K562 (cell line): ENCODE data around the gene LY6G6D. TPM values are rescaled to one million over a fixed set of nuclear protein-coding genes. Genes with fewer than 3 reads are reported as not detected.

Experiments used
- ATAC-seq: fragments of 200-7000 bp; cut with Tn5 transposase; 3 replicates; pipeline ENCODE4 v1.9.1; 2020; ENCODE audit warnings: moderate library complexity
- BruUV-seq: library from RNA; stranded (reverse); fragments of 400-500 nt; replicated peaks from 2 replicates; lab custom pipeline; 2021; lab: Mats Ljungman, UMichigan
- CTCF ChIA-PET: fragments of 300-600 bp; formaldehyde crosslinking; extraction: SDS; loops from one replicate; lab custom pipeline; 2021; ENCODE audit warnings: low intra/inter-chr PET ratio; lab: Yijun Ruan, JAX
- POLR2A ChIA-PET: fragments of 300-600, 350-650 bp; sonication (Branson Sonifier 250); formaldehyde crosslinking; extraction: SDS; loops from one replicate; lab custom pipeline; 2021; ENCODE audit warnings: antibody characterized with exemption, inconsistent platforms; lab: Yijun Ruan, JAX
- DNase-seq, 4 experiments: peaks; one replicate each; pipeline versions ENCODE4 v3.0.0 to v3.0.0-alpha.2; 2011 to 2018; ENCODE audit warnings: low spot score in 3 of 4, mixed read lengths in 3 of 4; ENCODE audit errors: extremely low read depth in 1 of 4
- FAIRE-seq: peaks from 2 replicates; lab custom pipeline; 2011; peaks lifted over from hg19 to GRCh38; lab: Jason Lieb, UNC
- H2AFZ ChIP-seq: 2 replicates; pipeline ENCODE4 v1.6.0; 2011; ENCODE audit warnings: low read depth, low read length, control low read depth, inconsistent platforms
- H3K27ac ChIP-seq: fragments of 200-600 bp; 3 replicates; pipeline ENCODE4 v1.8.0; 2011; ENCODE audit warnings: low read depth, mild to moderate bottlenecking, control low read depth, inconsistent platforms, low read length, moderate library complexity, mixed read lengths; ENCODE audit errors: extremely low read depth
- H3K27me3 ChIP-seq, 2 experiments: fragments of 300-600 bp in 1 of 2; 2 replicates in 1 of 2; 3 replicates in 1 of 2; pipeline versions ENCODE4 v1.6.0 to v1.8.0; 2011; ENCODE audit warnings: inconsistent platforms in 2 of 2, low read length in 2 of 2, mild to moderate bottlenecking in 1 of 2, mixed read lengths in 1 of 2, moderate library complexity in 1 of 2; ENCODE audit not compliant: control insufficient read depth in 2 of 2, insufficient read depth in 2 of 2
- H3K36me3 ChIP-seq: fragments of 300-600 bp; 3 replicates; pipeline ENCODE4 v1.8.0; 2011; ENCODE audit warnings: mild to moderate bottlenecking, low read length, inconsistent platforms; ENCODE audit not compliant: control insufficient read depth, insufficient read depth
- H3K4me1 ChIP-seq, 2 experiments: fragments of 200-600 bp in 1 of 2; replicated peaks in 1 of 2; 2 replicates in 1 of 2; 3 replicates in 1 of 2; pipeline versions ENCODE4 v1.5.1 to v1.8.0; 2011; ENCODE audit warnings: inconsistent platforms in 2 of 2, low read length in 2 of 2, mild to moderate bottlenecking in 1 of 2, mixed read lengths in 1 of 2, moderate library complexity in 1 of 2; ENCODE audit not compliant: control insufficient read depth in 2 of 2, insufficient read depth in 2 of 2
- H3K4me2 ChIP-seq: 2 replicates; pipeline ENCODE4 v1.6.1; 2011; ENCODE audit warnings: low read length, control low read depth, inconsistent platforms, mixed read lengths; ENCODE audit not compliant: insufficient read depth
- H3K4me3 ChIP-seq: fragments of 200-600 bp; sonication (generic), shearing (Covaris generic); 2 replicates; pipeline ENCODE4 v1.5.1; 2016; ENCODE audit warnings: control low read depth, inconsistent platforms
- H3K79me2 ChIP-seq: fragments of 200-600 bp; 3 replicates; pipeline ENCODE4 v1.8.0; 2011; ENCODE audit warnings: low read length, inconsistent platforms; ENCODE audit not compliant: control insufficient read depth, insufficient read depth
- H3K9ac ChIP-seq, 2 experiments: 2 replicates each; pipeline versions ENCODE4 v1.6.0 to v1.6.1; 2011; ENCODE audit warnings: low read depth in 2 of 2, low read length in 2 of 2, control low read depth in 1 of 2, inconsistent platforms in 1 of 2, mild to moderate bottlenecking in 1 of 2, mixed read lengths in 1 of 2; ENCODE audit not compliant: insufficient read depth in 1 of 2
- H3K9me1 ChIP-seq: one replicate; pipeline ENCODE4 v1.6.0; 2011; ENCODE audit warnings: inconsistent platforms, mild to moderate bottlenecking, low read length, moderate library complexity; ENCODE audit not compliant: control insufficient read depth, insufficient read depth
- H3K9me3 ChIP-seq: replicated peaks from 2 replicates; pipeline ENCODE4 v1.5.1; 2011; ENCODE audit warnings: low read depth, low read length, inconsistent platforms; ENCODE audit not compliant: control insufficient read depth, insufficient read depth
- H4K20me1 ChIP-seq: replicated peaks from 2 replicates; pipeline ENCODE4 v1.6.1; 2011; ENCODE audit warnings: low read length, inconsistent platforms, mixed read lengths; ENCODE audit not compliant: control insufficient read depth, insufficient read depth
- BRCA1 ChIP-seq, 2 experiments: fragments of 450-650 bp in 1 of 2; sonication (generic) in 1 of 2; formaldehyde crosslinking in 1 of 2; IDR thresholded peaks; 2 replicates each; pipeline versions ENCODE4 v1.5.0 to v1.6.1; 2017 to 2020; ENCODE audit warnings: mild to moderate bottlenecking in 1 of 2, missing genetic modification reagents in 1 of 2
- GABPB1 ChIP-seq: sonication (generic); formaldehyde crosslinking; IDR thresholded peaks from 2 replicates; pipeline ENCODE4 v1.8.0; 2022; ENCODE audit warnings: mild to moderate bottlenecking, missing genetic modification reagents
- MCM5 ChIP-seq: fragments of 450-650 bp; IDR thresholded peaks from 2 replicates; pipeline ENCODE4 v1.6.1; 2016; ENCODE audit warnings: low read depth
- NFE2L1 ChIP-seq: fragments of 450-650 bp; IDR thresholded peaks from 2 replicates; pipeline ENCODE4 v1.6.1; 2016; ENCODE audit warnings: missing genetic modification characterization, low read depth, mild to moderate bottlenecking, missing compliant biosample characterization, moderate library complexity, borderline replicate concordance
- POLR2A ChIP-seq: fragments of 450-650 bp; conservative IDR thresholded peaks from 2 replicates; pipeline ENCODE4 v1.6.1; 2016
- POLR2AphosphoS2 ChIP-seq: IDR thresholded peaks from 2 replicates; pipeline ENCODE4 v1.6.1; 2012; ENCODE audit warnings: low read length, improper control_type of control experiment
- POLR2B ChIP-seq: fragments of 450-650 bp; IDR thresholded peaks from 2 replicates; pipeline ENCODE4 v1.6.1; 2018; ENCODE audit warnings: low read depth; ENCODE audit not compliant: partially characterized antibody
- POLR2G ChIP-seq: fragments of 200-400 bp; formaldehyde crosslinking; IDR thresholded peaks from 2 replicates; pipeline ENCODE4 v1.6.1; 2017; ENCODE audit warnings: low read depth, mild to moderate bottlenecking, antibody characterized with exemption, low read length, moderate library complexity
- TEAD4 ChIP-seq, 2 experiments: sonication (generic) in 1 of 2; formaldehyde crosslinking in 1 of 2; IDR thresholded peaks; 2 replicates each; pipeline versions ENCODE4 v1.6.1 to v1.8.0; 2012 to 2022; ENCODE audit warnings: borderline replicate concordance in 1 of 2, inconsistent platforms in 1 of 2, low read length in 1 of 2, mild to moderate bottlenecking in 1 of 2, missing genetic modification reagents in 1 of 2
- TRIM24 ChIP-seq, 2 experiments: fragments of 450-650 bp; IDR thresholded peaks; 2 replicates each; pipeline ENCODE4 v1.6.1; 2016
- ZBTB33 ChIP-seq: sonication (generic); formaldehyde crosslinking; IDR thresholded peaks from 2 replicates; pipeline ENCODE4 v1.8.1; 2023; ENCODE audit warnings: mild to moderate bottlenecking, missing genetic modification reagents
- WGBS: fragments of 100-300 bp; shearing (Covaris generic); methylation state at CpG from one replicate; pipeline ENCODE4 v1.1.6; 2016; ENCODE audit warnings: low coverage, mixed read lengths; ENCODE audit not compliant: insufficient coverage; ENCODE audit errors: missing lambda C conversion rate; 5-methylcytosine and 5-hydroxymethylcytosine counted together
- in situ Hi-C: fragments of 300-500 bp; cut with MboI; formaldehyde crosslinking; loops from 4 replicates; pipeline ENCODE4 v1.15.0; 2018; ENCODE audit warnings: inconsistent platforms, mixed read lengths
- intact Hi-C: fragments of 100-400 bp; cut with micrococcal nuclease; formaldehyde crosslinking; loops from 2 replicates; pipeline ENCODE4 v1.14.2; 2022
- polyA plus RNA-seq, 8 experiments: library from polyadenylated mRNA; depleted of rRNA in 4 of 8; stranded (reverse) in 5 of 8; unstranded in 3 of 8; fragments of >200 nt; fragmentation: Nextera tagmentation in 2 of 8; fragmentation: Illumina TruSeq in 1 of 8; extraction: Ambion mirVana in 2 of 8; extraction: Trizol in 1 of 8; gene quantifications; 2 replicates each; pipeline versions ENCODE4 v1.2.1 to v1.2.3, GENCODE V29; 2011 to 2014; ENCODE audit warnings: inconsistent platforms in 1 of 8, missing spikeins in 1 of 8
- total RNA-seq, 7 experiments: library from RNA; depleted of rRNA in 6 of 7; stranded (reverse); fragments of >200 nt in 6 of 7; fragmentation: Illumina TruSeq in 2 of 7; extraction: Trizol in 2 of 7; gene quantifications; 2 replicates each; pipeline versions ENCODE4 v1.2.1 to v1.2.3, GENCODE V29; 2011 to 2021; ENCODE audit warnings: low replicate concordance in 1 of 7

LY6G6D gene
- total and polyA plus RNA-seq, 9 of the 15 experiments (the other 6 are each of a cell fraction or from before 2014, with no cell fraction given), result 0.30 to 0.38 TPM; not detected in 7

- FAIRE-seq, result no peak
Measured at GRCh38 chr6:31762356-31762755, 47.2 kb downstream of the LY6G6D start, which contains the start of gene SAPCD1. Gene SAPCD1, plus strand, starts transcription at chr6:31762656. Its CDS starts 399 bp downstream, at chr6:31763055.

GRCh38 chr6:31762878-31763618 is 47.9 kb downstream of the LY6G6D start:
- no TSS peak for BruUV-seq
- 60% methylated on average over 8 of the region's 8 CpGs for WGBS
- POLR2A ChIA-PET, result interaction anchor here (1.3 to 4.6 kb wide), 3 partner anchors 9 to 25 kb away, joined by 5 to 29 read pairs (median 8); partner anchors contain the start of genes CLIC1 and MSH5

More at GRCh38 chr6:31762356-31762755, 47.2 kb downstream of the LY6G6D start, which contains the start of gene SAPCD1:
- DNase-seq, result no peak
- ATAC-seq, result no peak
- H3K4me3 ChIP-seq, result no peak within 1 kb of the TSS
- no peaks in the 10 kb centered on the region for H3K9me1 ChIP-seq
- in situ Hi-C loops, result no loop called here
- CTCF ChIA-PET, result no interaction called here
- TF ChIP-seq GABPB1 (CRISPR knock-in tag), result no peak
- TF ChIP-seq NFE2L1 (tag), result no peak
- no peak for TF ChIP-seq BRCA1 (IDR thresholded peaks at IDR 0.05)
- TF ChIP-seq BRCA1 (CRISPR knock-in tag; IDR thresholded peaks at IDR 0.05), result 0 out of 2 replicates have a peak, but pooled peaks have one; percentile 29
- H3K79me2 ChIP-seq, result no peaks in the 10 kb centered on the region
- peaks cover 63% of the 10 kb centered on the region for H3K36me3 ChIP-seq
- no peaks in the 10 kb centered on the region for H3K27me3 ChIP-seq
- H4K20me1 ChIP-seq, result no peaks in the 10 kb centered on the region
- 52% methylated on average over 4 of the region's 4 CpGs for WGBS
- no peak within 1 kb of the TSS for H3K4me2 ChIP-seq
- POLR2A ChIA-PET, result interaction anchor here (0.8 to 4.6 kb wide), 8 partner anchors 10 to 65 kb away, joined by 3 to 29 read pairs (median 4); partner anchors contain the start of genes CLIC1, HSPA1B, MSH5 and VARS1
- no peaks in the 10 kb centered on the region for H3K9me3 ChIP-seq
- no peak within 1 kb of the TSS for H3K27ac ChIP-seq
- BruUV-seq, result no TSS peak
- H3K9ac ChIP-seq, result peak within 1 kb of the TSS in 1 of 2 experiments; percentile 40; a peak in 2 of 4 replicates
- intact Hi-C loops, result no loop called here
- peaks cover 0 to 20% of the 10 kb centered on the region in 2 experiments; a peak in 3 of 5 replicates for H3K4me1 ChIP-seq
- H2AFZ ChIP-seq, result no peak within 1 kb of the TSS

More at GRCh38 chr6:31762878-31763618, 47.9 kb downstream of the LY6G6D start:
- no peaks in the 10 kb centered on the region for H3K79me2 ChIP-seq
- peaks cover 61% of the 10 kb centered on the region for H3K36me3 ChIP-seq
- in situ Hi-C loops, result no loop called here
- H3K27me3 ChIP-seq, result no peaks in the 10 kb centered on the region
- peaks cover 0 to 20% of the 10 kb centered on the region in 2 experiments; a peak in 3 of 5 replicates for H3K4me1 ChIP-seq
- ATAC-seq (peak; percentile 56), FAIRE-seq (no peak), DNase-seq (peak in 1 of 4 experiments; percentile 63)
- TF ChIP-seq TRIM24 (IDR thresholded peaks at IDR 0.05) (no peak), MCM5 (no peak), TEAD4 (IDR thresholded peaks at IDR 0.05; ENCODE audit: low read length) (no peak), TEAD4 (CRISPR knock-in tag; IDR thresholded peaks at IDR 0.05; ENCODE audit: borderline replicate concordance) (peak; percentile 32; the same call in 1 of the 2 replicates), ZBTB33 (CRISPR knock-in tag) (peak; percentile 85), POLR2G (peak; percentile 69), POLR2B (peak; percentile 21), POLR2AphosphoS2 (0 out of 2 replicates have a peak, but pooled peaks have one; percentile 32), POLR2A (peak; percentile 50; the same call in 1 of the 2 replicates)
- H3K4me2 ChIP-seq, result no peak overlapping the region
- no peaks in the 10 kb centered on the region for H3K9me1 ChIP-seq
- no peak overlapping the region for H3K27ac ChIP-seq
- H2AFZ ChIP-seq, result no peak overlapping the region
- no peak overlapping the region for H3K4me3 ChIP-seq
- H3K9me3 ChIP-seq, result no peaks in the 10 kb centered on the region
- CTCF ChIA-PET, result no interaction called here
- H4K20me1 ChIP-seq, result no peaks in the 10 kb centered on the region
- intact Hi-C loops, result no loop called here
- H3K9ac ChIP-seq, result peak overlapping the region in 1 of 2 experiments; percentile 40; a peak in 2 of 4 replicates
